IMR-90 (cell line): ENCODE results near the gene HOXD3. TPM values are rescaled to one million over a fixed set of nuclear protein-coding genes. Genes with fewer than 3 reads are reported as not detected.

Experiments used
- ATAC-seq: fragments of 200-7000 bp; cut with Tn5 transposase; 2 replicates; pipeline ENCODE4 v1.9.1; 2020; ENCODE audit warnings: low read depth, mild to moderate bottlenecking, moderate library complexity
- BruUV-seq: library from RNA; stranded (reverse); fragments of 400-500 nt; replicated peaks from 2 replicates; lab custom pipeline; 2021; lab: Mats Ljungman, UMichigan
- CTCF ChIA-PET: fragments of 300-600 bp; formaldehyde crosslinking; extraction: SDS; loops from one replicate; lab custom pipeline; 2021; ENCODE audit warnings: antibody characterized with exemption; lab: Yijun Ruan, JAX
- POLR2A ChIA-PET: fragments of 300-600 bp; sonication (Branson Sonifier 250); formaldehyde crosslinking; loops from one replicate; lab custom pipeline; 2022; ENCODE audit warnings: antibody characterized with exemption; ENCODE audit not compliant: unreplicated experiment; lab: Charles Lee
- DNase-seq: peaks from one replicate; pipeline ENCODE4 v3.0.0; 2013
- H2AFZ ChIP-seq: replicated peaks from 2 replicates; pipeline ENCODE3; 2013; ENCODE audit warnings: low read length, mild to moderate bottlenecking; ENCODE audit not compliant: poor library complexity
- H2AK5ac ChIP-seq: 2 replicates; pipeline ENCODE4 v1.6.1; 2013; ENCODE audit warnings: low read depth, low read length, inconsistent platforms
- H2AK9ac ChIP-seq: replicated peaks from 2 replicates; pipeline ENCODE3; 2013; ENCODE audit warnings: mild to moderate bottlenecking, low read depth, low read length, moderate library complexity; ENCODE audit not compliant: poor library complexity
- H2BK120ac ChIP-seq: 2 replicates; pipeline ENCODE4 v1.6.1; 2013; ENCODE audit warnings: low read depth, low read length, inconsistent platforms
- H2BK15ac ChIP-seq: 3 replicates; pipeline ENCODE4 v1.6.1; 2013; ENCODE audit warnings: low read depth, low read length, inconsistent platforms
- H2BK20ac ChIP-seq: 2 replicates; pipeline ENCODE4 v1.6.1; 2013; ENCODE audit warnings: low read depth, mild to moderate bottlenecking, inconsistent platforms, low read length, moderate library complexity
- H2BK5ac ChIP-seq: 2 replicates; pipeline ENCODE4 v1.6.1; 2013; ENCODE audit warnings: mild to moderate bottlenecking, low read depth, low read length, inconsistent platforms; ENCODE audit not compliant: poor library complexity, severe bottlenecking
- H3K14ac ChIP-seq: replicated peaks from 2 replicates; pipeline ENCODE4 v1.6.1; 2013; ENCODE audit warnings: low read depth, low read length, inconsistent platforms
- H3K18ac ChIP-seq: 2 replicates; pipeline ENCODE4 v1.6.1; 2013; ENCODE audit warnings: low read depth, low read length, control low read depth
- H3K23ac ChIP-seq: 2 replicates; pipeline ENCODE4 v1.6.1; 2013; ENCODE audit warnings: low read depth, low read length, inconsistent platforms
- H3K27ac ChIP-seq: 2 replicates; pipeline ENCODE4 v1.5.1; 2013; ENCODE audit warnings: mild to moderate bottlenecking, control low read depth, low read length; ENCODE audit not compliant: insufficient read depth
- H3K27me3 ChIP-seq: 2 replicates; pipeline ENCODE4 v1.6.1; 2013; ENCODE audit warnings: low read length; ENCODE audit not compliant: control insufficient read depth, insufficient read depth
- H3K36me3 ChIP-seq: 2 replicates; pipeline ENCODE4 v1.6.1; 2013; ENCODE audit warnings: low read length, mixed read lengths; ENCODE audit not compliant: control insufficient read depth, insufficient read depth
- H3K4ac ChIP-seq: 2 replicates; pipeline ENCODE4 v1.6.1; 2013; ENCODE audit warnings: low read depth, low read length, inconsistent platforms
- H3K4me1 ChIP-seq: 2 replicates; pipeline ENCODE4 v1.6.1; 2013; ENCODE audit warnings: low read length, mixed read lengths; ENCODE audit not compliant: control insufficient read depth, insufficient read depth
- H3K4me2 ChIP-seq: 2 replicates; pipeline ENCODE4 v1.6.1; 2013; ENCODE audit warnings: low read depth, mild to moderate bottlenecking, control low read depth, low read length, moderate library complexity
- H3K4me3 ChIP-seq: 2 replicates; pipeline ENCODE4 v1.5.1; 2013; ENCODE audit warnings: low read depth, mild to moderate bottlenecking, control low read depth, low read length, moderate library complexity; ENCODE audit not compliant: insufficient read depth
- H3K56ac ChIP-seq: 2 replicates; pipeline ENCODE4 v1.6.1; 2013; ENCODE audit warnings: low read length, inconsistent platforms; ENCODE audit not compliant: insufficient read depth; ENCODE audit errors: extremely low read depth
- H3K79me1 ChIP-seq, 2 experiments: 2 replicates each; pipeline ENCODE4 v1.6.1; 2013; ENCODE audit warnings: low read length in 2 of 2, inconsistent platforms in 1 of 2, low read depth in 1 of 2
- H3K9ac ChIP-seq: 2 replicates; pipeline ENCODE4 v1.6.1; 2013; ENCODE audit warnings: low read depth, low read length, control low read depth
- H3K9me1 ChIP-seq: 2 replicates; pipeline ENCODE4 v1.6.1; 2013; ENCODE audit warnings: low read length, inconsistent platforms; ENCODE audit not compliant: insufficient read depth
- H3K9me3 ChIP-seq: 2 replicates; pipeline ENCODE4 v1.6.1; 2013; ENCODE audit warnings: low read length; ENCODE audit not compliant: control insufficient read depth, insufficient read depth
- H4K20me1 ChIP-seq: 2 replicates; pipeline ENCODE4 v1.6.1; 2013; ENCODE audit warnings: low read length, inconsistent platforms; ENCODE audit not compliant: insufficient read depth
- H4K5ac ChIP-seq: 2 replicates; pipeline ENCODE4 v1.6.1; 2013; ENCODE audit warnings: mild to moderate bottlenecking, low read depth, low read length, control low read depth
- H4K8ac ChIP-seq, 2 experiments: 2 replicates each; pipeline ENCODE4 v1.6.1; 2013; ENCODE audit warnings: low read depth in 2 of 2, low read length in 2 of 2, control low read depth in 1 of 2, inconsistent platforms in 1 of 2
- H4K91ac ChIP-seq: 2 replicates; pipeline ENCODE4 v1.6.1; 2013; ENCODE audit warnings: low read depth, low read length, inconsistent platforms; ENCODE audit not compliant: insufficient read depth
- CEBPB ChIP-seq: IDR thresholded peaks from 2 replicates; pipeline ENCODE4 v1.6.1; 2012; ENCODE audit warnings: low read depth, low read length, improper control_type of control experiment
- MAFK ChIP-seq: IDR thresholded peaks from 2 replicates; pipeline ENCODE4 v1.6.1; 2012; ENCODE audit warnings: low read depth, low read length, improper control_type of control experiment
- RCOR1 ChIP-seq: IDR thresholded peaks from 2 replicates; pipeline ENCODE4 v1.6.1; 2012; ENCODE audit warnings: mild to moderate bottlenecking, low read length, improper control_type of control experiment; ENCODE audit not compliant: insufficient replicate concordance
- RFX5 ChIP-seq: IDR thresholded peaks from 2 replicates; pipeline ENCODE4 v1.8.0; 2012; ENCODE audit warnings: low read depth, mild to moderate bottlenecking, low read length, moderate library complexity
- WGBS, 2 experiments: methylation state at CpG; one replicate each; pipeline versions ENCODE4 v1.1.5 to v1.1.7; 2013; ENCODE audit warnings: missing lambda C conversion rate in 2 of 2; ENCODE audit not compliant: insufficient read length in 1 of 2; ENCODE audit errors: extremely low coverage in 2 of 2; 5-methylcytosine and 5-hydroxymethylcytosine counted together
- dilution Hi-C: fragments of 300-500 bp; cut with HindIII; formaldehyde crosslinking; loops from one replicate; pipeline ENCODE4 v1.14.3; 2018; ENCODE audit warnings: low sequenced_read_pairs; ENCODE audit not compliant: unreplicated experiment
- in situ Hi-C: fragments of 300-500 bp; cut with MboI; formaldehyde crosslinking; loops from 3 replicates; pipeline ENCODE4 v1.14.3; 2019; ENCODE audit warnings: low sequenced_read_pairs, inconsistent platforms, mixed read lengths
- intact Hi-C: fragments of 100-400 bp; cut with micrococcal nuclease; formaldehyde crosslinking; loops from 2 replicates; pipeline ENCODE4 v1.10.0; 2022
- polyA plus RNA-seq, 3 experiments: library from polyadenylated mRNA; depleted of rRNA; stranded (reverse); fragments of >200 nt; gene quantifications; 2 replicates each; pipeline ENCODE4 v1.2.3, GENCODE V29; 2012; ENCODE audit warnings: low replicate concordance in 1 of 3
- total RNA-seq: library from RNA; depleted of rRNA; stranded (reverse); fragments of >200 nt; gene quantifications from 2 replicates; pipeline ENCODE4 v1.2.3, GENCODE V29; 2012
- TF ChIP-seq, protein P1 (sequence below): conservative IDR thresholded peaks from 2 replicates; pipeline ENCODE4 v1.5.1; 2012; ENCODE audit warnings: mild to moderate bottlenecking, low read depth, low read length, improper control_type of control experiment
- TF ChIP-seq, protein P2 (sequence below): fragments of 150-350 bp; IDR thresholded peaks from 2 replicates; pipeline ENCODE4 v1.6.1; 2017; ENCODE audit warnings: mild to moderate bottlenecking, antibody characterized with exemption, low read length, low read depth

HOXD3 gene
- total and polyA plus RNA-seq, 2 of the 4 experiments (the other 2 are of a cell fraction) = not detected

DNA sequence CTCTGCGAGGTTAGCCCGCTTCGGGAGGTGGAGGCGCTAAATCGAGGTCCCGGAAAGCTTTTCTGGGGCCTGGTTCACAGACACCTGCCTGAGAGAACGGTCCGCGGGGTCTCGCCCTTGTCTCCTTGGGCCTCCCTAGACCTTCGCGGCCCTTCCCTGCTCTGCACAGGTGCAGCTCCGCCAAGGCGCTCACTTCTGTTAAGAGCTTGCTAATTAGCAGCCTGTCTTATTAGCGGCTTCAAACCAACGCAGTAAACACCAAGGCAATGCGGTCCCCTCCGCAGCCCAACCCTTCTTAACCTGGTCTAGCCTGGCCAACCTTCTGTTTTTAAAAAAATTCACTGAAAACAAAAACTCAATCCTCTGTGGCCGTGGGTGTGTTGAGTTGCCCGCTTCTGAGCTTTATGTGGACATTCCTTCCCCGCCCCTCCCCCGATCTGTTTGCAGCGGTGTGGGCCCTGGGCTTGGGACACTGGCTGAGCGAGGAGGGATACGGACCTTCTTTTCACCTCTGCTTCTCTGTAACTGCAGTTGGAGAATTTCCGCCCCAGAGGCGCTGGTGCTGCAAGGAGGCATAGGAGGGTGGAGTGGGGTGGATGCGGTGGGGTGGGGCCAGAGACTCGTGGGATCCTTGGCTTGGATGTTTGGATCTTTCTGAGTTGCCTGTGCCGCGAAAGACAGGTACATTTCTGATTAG is 9.2 kb upstream of the HOXD3 start:
- Histone ChIP-seq H3K9me1 (no peaks in the 10 kb centered on the region), H2BK5ac (no peak overlapping the region), H2AK9ac (no peak overlapping the region), H2BK15ac (no peak overlapping the region), H2BK120ac (no peak overlapping the region), H3K4me1 (no peaks in the 10 kb centered on the region), H2BK20ac (no peak overlapping the region), H2AK5ac (no peak overlapping the region), H3K4me2 (no peak overlapping the region), H3K36me3 (no peaks in the 10 kb centered on the region), H3K4me3 (no peak overlapping the region), H3K56ac (no peak overlapping the region), H4K91ac (no peak overlapping the region), H3K79me1 (no peaks in the 10 kb centered on the region), H3K23ac (no peak overlapping the region), H3K27ac (no peak overlapping the region), H3K14ac (no peak overlapping the region), H4K20me1 (no peaks in the 10 kb centered on the region), H3K9me3 (peaks cover 8% of the 10 kb centered on the region), H4K5ac (no peak overlapping the region), H4K8ac (no peak overlapping the region), H3K18ac (no peak overlapping the region), H3K4ac (no peak overlapping the region), H3K9ac (no peak overlapping the region), H2AFZ (no peak overlapping the region), H3K27me3 (peaks cover 79% of the 10 kb centered on the region)
- in situ Hi-C loops (no loop called here), intact Hi-C loops (no loop called here), dilution Hi-C loops (no loop called here)
- ATAC-seq (no peak), DNase-seq (no peak)
- no peak for TF ChIP-seq MAFK
- no peak for TF ChIP-seq CEBPB
- TF ChIP-seq, protein P1, sequence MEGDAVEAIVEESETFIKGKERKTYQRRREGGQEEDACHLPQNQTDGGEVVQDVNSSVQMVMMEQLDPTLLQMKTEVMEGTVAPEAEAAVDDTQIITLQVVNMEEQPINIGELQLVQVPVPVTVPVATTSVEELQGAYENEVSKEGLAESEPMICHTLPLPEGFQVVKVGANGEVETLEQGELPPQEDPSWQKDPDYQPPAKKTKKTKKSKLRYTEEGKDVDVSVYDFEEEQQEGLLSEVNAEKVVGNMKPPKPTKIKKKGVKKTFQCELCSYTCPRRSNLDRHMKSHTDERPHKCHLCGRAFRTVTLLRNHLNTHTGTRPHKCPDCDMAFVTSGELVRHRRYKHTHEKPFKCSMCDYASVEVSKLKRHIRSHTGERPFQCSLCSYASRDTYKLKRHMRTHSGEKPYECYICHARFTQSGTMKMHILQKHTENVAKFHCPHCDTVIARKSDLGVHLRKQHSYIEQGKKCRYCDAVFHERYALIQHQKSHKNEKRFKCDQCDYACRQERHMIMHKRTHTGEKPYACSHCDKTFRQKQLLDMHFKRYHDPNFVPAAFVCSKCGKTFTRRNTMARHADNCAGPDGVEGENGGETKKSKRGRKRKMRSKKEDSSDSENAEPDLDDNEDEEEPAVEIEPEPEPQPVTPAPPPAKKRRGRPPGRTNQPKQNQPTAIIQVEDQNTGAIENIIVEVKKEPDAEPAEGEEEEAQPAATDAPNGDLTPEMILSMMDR = no peak
- no peak for TF ChIP-seq RCOR1
- TF ChIP-seq, protein P2, sequence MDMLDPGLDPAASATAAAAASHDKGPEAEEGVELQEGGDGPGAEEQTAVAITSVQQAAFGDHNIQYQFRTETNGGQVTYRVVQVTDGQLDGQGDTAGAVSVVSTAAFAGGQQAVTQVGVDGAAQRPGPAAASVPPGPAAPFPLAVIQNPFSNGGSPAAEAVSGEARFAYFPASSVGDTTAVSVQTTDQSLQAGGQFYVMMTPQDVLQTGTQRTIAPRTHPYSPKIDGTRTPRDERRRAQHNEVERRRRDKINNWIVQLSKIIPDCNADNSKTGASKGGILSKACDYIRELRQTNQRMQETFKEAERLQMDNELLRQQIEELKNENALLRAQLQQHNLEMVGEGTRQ = no peak
- no peak for TF ChIP-seq RFX5
- no TSS peak for BruUV-seq
- ChIA-PET POLR2A (no interaction called here), CTCF (no interaction called here)
- 0% methylated on average over 7 of the region's 31 CpGs; no CpG with 5 or more reads in 1 of the 2 experiments for WGBS, 2 experiments
